Measurements from ENCODE around the gene PTMA.
A peak's percentile ranks its signal among the peaks of the same experiment; 100 is the strongest.
"Not testable (repeated sequence)": the region's sequence is repeated elsewhere in the genome, so short reads cannot be mapped to it uniquely, and the experiment has no call there.

The PTMA gene

GRCh38 chr2:231701456-231702373 is 6.6 kb upstream of the PTMA start:
- DNase-seq = no peak

GRCh38 chr2:231704017-231704416 is 4.3 kb upstream of the PTMA start:
- no peak for DNase-seq

- DNase-seq = peak; percentile 98
Measured at GRCh38 chr2:231706731-231707624, 1.3 kb upstream of the PTMA start.

- peak; percentile 88 for DNase-seq
Measured at GRCh38 chr2:231707625-231707926, 749 bp upstream of the PTMA start.

- DNase-seq = peak; percentile 76
Measured at GRCh38 chr2:231708773-231709635, 679 bp downstream of the PTMA start.

- DNase-seq = peak; percentile 59
Measured at GRCh38 chr2:231709636-231709980, 1.3 kb downstream of the PTMA start.

GRCh38 chr2:231709981-231710798 is 1.9 kb downstream of the PTMA start:
- peak; percentile 93 for DNase-seq

- DNase-seq = peak; percentile 68
Measured at GRCh38 chr2:231710799-231711676, 2.7 kb downstream of the PTMA start.

GRCh38 chr2:231711677-231712450 is 3.5 kb downstream of the PTMA start:
- DNase-seq = peak; percentile 39

GRCh38 chr2:231712451-231713021 is 4.2 kb downstream of the PTMA start:
- DNase-seq = peak; percentile 41

- DNase-seq = not testable (repeated sequence)
Measured at GRCh38 chr2:231713406-231713729, 5.0 kb downstream of the PTMA start.

- peak; percentile 90 for DNase-seq
Measured at GRCh38 chr2:231713730-231714638, 5.7 kb downstream of the PTMA start.

- peak; percentile 86 for DNase-seq
Measured at GRCh38 chr2:231714639-231715498, 6.5 kb downstream of the PTMA start.

- DNase-seq = no peak
Measured at GRCh38 chr2:231715499-231715837, 7.1 kb downstream of the PTMA start.

- no peak for DNase-seq
Measured at GRCh38 chr2:231715988-231716616, 7.8 kb downstream of the PTMA start.

- peak; percentile 42 for DNase-seq
Measured at GRCh38 chr2:231716666-231717280, 8.4 kb downstream of the PTMA start.
